ENCODE results near the gene SLC16A14.

The SLC16A14 gene

DNA sequence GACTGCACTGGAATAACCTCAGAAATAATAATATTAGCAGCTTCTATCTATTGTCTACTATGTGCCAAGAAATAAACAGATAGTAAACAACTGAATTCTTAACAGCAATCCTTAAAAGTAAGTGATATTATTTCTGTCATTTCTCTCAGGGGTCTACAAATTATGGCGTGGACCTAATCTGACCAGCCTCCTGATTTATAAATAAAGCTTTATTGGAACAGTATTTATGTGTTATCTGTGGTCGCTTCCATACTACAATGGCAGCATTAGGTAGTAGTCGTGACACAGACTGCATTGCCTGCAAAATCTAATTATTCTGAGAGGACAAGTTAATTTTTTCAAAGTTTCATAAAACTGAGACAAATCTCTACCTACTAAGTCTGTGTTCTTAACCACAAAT, 49.0 kb downstream of the SLC16A14 start:
- TF ChIP-seq TAF1 (IDR thresholded peaks at IDR 0.05; ENCODE audit: borderline replicate concordance, low read depth, low read length) (no peak), POLR2AphosphoS5 (IDR thresholded peaks at IDR 0.05; ENCODE audit: low read depth, low read length) (no peak), POLR2A (IDR thresholded peaks at IDR 0.05; ENCODE audit: low read depth, low read length) (no peak)
- DNase-seq (ENCODE audit: insufficient read length) (no peak), FAIRE-seq (no peak)

DNA sequence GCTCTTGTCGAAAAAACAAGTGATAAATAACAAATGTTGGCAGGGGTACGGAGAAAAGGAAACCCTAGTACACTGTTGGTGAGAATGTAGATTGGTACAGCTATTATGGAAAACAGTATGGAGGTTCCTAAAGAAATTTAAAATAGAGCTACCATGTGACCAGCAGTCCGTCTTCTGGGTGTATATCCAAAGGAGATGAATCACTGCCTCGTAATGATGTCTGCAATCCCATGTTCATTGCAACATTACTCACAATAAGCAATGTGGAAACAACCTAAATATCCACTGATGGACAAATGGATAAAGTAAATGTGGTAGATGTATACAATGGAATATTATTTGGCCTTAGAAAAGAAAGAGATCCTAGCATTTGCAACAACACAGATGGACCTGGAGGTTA, 50.6 kb downstream of the SLC16A14 start:
- FAIRE-seq (no peak), DNase-seq (ENCODE audit: insufficient read length) (no peak)
- TF ChIP-seq TAF1 (IDR thresholded peaks at IDR 0.05; ENCODE audit: borderline replicate concordance, low read depth, low read length) (no peak), POLR2A (IDR thresholded peaks at IDR 0.05; ENCODE audit: low read depth, low read length) (no peak), POLR2AphosphoS5 (IDR thresholded peaks at IDR 0.05; ENCODE audit: low read depth, low read length) (no peak)

DNA sequence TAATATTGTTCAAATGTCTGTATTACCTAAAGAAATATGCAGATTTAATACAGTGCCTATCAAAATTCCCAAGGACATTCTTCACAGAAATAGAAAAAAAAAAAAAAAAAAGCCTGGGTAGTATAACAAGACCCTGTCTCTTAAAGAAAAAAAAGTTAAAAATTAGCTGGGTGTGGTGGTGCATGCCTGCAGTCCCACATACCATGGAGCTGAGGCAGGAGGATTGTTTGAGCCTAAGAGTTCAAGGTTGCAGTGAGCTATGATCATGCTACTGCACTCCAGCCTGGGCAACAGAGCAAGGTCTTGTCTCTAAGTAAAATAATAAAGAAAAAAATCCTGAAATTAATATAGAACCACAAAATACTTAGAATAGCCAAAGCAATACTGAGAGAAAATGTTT, 51.9 kb downstream of the SLC16A14 start:
- DNase-seq (ENCODE audit: insufficient read length) (no peak), FAIRE-seq (no peak)
- TF ChIP-seq POLR2AphosphoS5 (IDR thresholded peaks at IDR 0.05; ENCODE audit: low read depth, low read length) (no peak), TAF1 (IDR thresholded peaks at IDR 0.05; ENCODE audit: borderline replicate concordance, low read depth, low read length) (no peak), POLR2A (IDR thresholded peaks at IDR 0.05; ENCODE audit: low read depth, low read length) (no peak)

DNA sequence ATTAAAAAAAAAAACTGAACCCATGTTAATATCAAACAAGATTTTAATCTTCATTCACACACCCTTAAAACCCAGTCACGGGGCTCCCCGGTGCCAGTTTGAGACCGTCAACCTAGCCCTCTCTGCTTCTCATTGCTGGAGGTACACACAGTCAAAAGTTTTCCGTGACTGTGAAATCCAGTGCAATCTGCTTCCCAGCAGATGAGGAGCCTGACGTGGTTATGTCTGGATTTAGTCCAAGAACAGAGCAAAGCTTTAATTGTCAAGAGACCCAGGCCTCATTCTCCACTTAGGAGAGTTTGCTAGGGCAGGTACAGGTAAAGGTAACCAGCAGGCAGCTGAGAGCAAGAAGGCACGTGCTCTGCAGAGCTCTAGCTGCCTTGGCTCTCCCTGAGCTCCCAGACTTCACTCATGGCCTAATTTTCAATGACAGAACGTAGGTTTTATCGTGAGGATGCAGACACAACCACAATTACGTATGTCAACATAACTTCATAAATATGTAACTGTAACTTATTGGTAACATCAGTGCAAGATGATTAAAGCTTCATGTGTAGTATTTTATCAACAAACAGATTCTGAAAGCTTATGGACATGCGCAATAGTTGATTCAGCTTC, 56.3 kb downstream of the SLC16A14 start:
- DNase-seq (ENCODE audit: insufficient read length) (no peak), FAIRE-seq (no peak)
- TF ChIP-seq TAF1 (IDR thresholded peaks at IDR 0.05; ENCODE audit: borderline replicate concordance, low read depth, low read length) = no peak
- TF ChIP-seq POLR2A (IDR thresholded peaks at IDR 0.05; ENCODE audit: low read depth, low read length) = no peak
- no peak for TF ChIP-seq POLR2AphosphoS5 (IDR thresholded peaks at IDR 0.05; ENCODE audit: low read depth, low read length)

DNA sequence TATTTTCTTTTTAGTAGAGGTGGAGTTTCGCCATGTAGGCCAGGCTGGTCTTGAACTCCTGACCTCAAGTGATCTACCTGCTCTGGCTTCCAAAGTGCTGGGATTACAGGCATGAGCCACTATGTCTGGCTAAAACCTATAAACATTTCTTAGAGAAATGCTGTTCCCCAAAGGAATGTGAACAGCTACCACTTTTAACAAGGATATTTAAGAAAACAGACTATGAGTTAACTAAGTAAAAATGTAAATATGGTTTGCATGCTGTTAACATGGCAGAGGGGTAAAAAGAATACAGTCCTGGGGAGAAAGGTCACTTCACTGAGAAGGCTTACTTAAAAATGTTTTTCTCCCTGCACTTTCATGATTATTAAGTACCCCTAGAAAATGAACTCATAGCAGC, 57.1 kb downstream of the SLC16A14 start:
- no peak for FAIRE-seq
- DNase-seq (ENCODE audit: insufficient read length) = no peak
- TF ChIP-seq POLR2A (IDR thresholded peaks at IDR 0.05; ENCODE audit: low read depth, low read length) = no peak
- TF ChIP-seq POLR2AphosphoS5 (IDR thresholded peaks at IDR 0.05; ENCODE audit: low read depth, low read length) = no peak
- no peak for TF ChIP-seq TAF1 (IDR thresholded peaks at IDR 0.05; ENCODE audit: borderline replicate concordance, low read depth, low read length)

DNA sequence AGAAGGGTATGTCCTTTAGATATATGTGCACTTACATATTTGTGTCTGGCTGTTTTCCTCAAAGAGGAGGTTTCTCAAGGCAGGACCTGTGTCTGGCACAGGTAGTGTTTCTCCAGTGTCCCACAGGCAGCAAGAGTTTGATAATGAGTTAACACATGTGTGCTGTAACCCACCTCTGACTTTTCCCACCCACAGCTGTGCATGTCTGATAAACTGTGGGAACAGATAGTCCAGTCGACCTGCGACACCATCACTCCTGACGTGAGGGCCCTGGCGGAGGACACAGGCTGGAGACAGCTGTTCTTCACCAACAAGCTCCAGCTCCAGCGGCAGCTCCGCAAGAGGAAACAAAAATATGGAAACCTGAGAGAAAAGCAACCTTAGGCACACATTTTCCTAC, 58.2 kb downstream of the SLC16A14 start:
- DNase-seq (ENCODE audit: insufficient read length) (no peak), FAIRE-seq (no peak)
- TF ChIP-seq TAF1 (IDR thresholded peaks at IDR 0.05; ENCODE audit: borderline replicate concordance, low read depth, low read length) (no peak), POLR2AphosphoS5 (IDR thresholded peaks at IDR 0.05; ENCODE audit: low read depth, low read length) (no peak), POLR2A (IDR thresholded peaks at IDR 0.05; ENCODE audit: low read depth, low read length) (no peak)

DNA sequence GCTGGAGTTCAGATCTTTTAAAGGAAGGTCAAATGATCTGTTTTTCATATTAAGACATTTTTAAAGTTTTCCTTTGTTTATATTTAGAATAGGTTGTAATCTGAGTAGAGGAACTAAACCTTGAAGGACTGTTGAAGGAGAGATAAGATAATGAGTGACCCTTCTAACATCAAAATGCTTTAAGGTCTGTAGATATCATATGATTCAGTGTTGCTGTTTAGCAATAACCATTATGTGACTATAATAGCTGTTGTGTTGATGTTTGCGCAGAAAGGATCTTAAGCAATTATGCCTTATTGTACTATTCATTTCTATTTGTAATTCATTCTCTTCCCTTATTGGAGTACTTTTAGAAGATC, 60.0 kb downstream of the SLC16A14 start:
- TF ChIP-seq TAF1 (IDR thresholded peaks at IDR 0.05; ENCODE audit: borderline replicate concordance, low read depth, low read length) (no peak), POLR2AphosphoS5 (IDR thresholded peaks at IDR 0.05; ENCODE audit: low read depth, low read length) (no peak), POLR2A (IDR thresholded peaks at IDR 0.05; ENCODE audit: low read depth, low read length) (no peak)
- FAIRE-seq = no peak
- no peak for DNase-seq (ENCODE audit: insufficient read length)

DNA sequence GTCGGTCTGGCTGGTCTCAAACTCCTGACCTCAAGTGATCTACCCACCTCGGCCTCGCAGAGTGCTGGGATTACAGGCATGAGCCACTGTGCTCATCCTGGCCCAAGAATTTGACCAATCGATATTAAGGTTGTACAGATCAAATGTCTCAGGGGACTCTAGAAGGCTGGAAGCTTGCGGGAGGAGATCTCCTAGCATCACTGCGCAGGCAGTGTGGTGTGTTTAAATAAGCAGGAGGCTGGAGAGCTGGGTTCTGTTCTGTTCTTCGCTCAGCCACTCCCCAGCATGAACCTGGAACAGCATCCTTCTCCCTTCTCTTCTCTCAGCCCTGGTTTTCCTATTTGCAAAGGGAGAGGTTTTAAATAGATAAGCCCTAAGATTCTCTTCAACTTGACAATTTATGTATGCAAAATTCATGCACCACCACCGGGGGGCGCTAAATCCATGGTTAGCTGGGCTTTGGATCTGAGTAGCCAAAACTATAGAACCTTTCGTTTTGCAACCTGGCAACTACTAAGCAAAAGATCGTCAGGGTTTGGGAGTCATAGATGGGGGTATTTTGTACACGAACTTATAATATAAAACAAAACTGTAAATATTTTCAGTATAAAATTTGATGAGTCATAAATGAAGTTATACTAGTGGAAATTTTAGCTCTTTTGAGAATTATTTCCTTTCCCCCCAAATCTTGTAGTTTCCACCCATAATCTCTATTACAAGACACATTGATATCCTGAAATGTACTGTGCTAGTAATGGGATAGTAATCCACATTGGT, 60.6 kb downstream of the SLC16A14 start:
- DNase-seq (ENCODE audit: insufficient read length) (peak; percentile 23), FAIRE-seq (peak; percentile 69)
- no peak for TF ChIP-seq TAF1 (IDR thresholded peaks at IDR 0.05; ENCODE audit: borderline replicate concordance, low read depth, low read length)
- no peak for TF ChIP-seq POLR2AphosphoS5 (IDR thresholded peaks at IDR 0.05; ENCODE audit: low read depth, low read length)
- no peak for TF ChIP-seq POLR2A (IDR thresholded peaks at IDR 0.05; ENCODE audit: low read depth, low read length)

DNA sequence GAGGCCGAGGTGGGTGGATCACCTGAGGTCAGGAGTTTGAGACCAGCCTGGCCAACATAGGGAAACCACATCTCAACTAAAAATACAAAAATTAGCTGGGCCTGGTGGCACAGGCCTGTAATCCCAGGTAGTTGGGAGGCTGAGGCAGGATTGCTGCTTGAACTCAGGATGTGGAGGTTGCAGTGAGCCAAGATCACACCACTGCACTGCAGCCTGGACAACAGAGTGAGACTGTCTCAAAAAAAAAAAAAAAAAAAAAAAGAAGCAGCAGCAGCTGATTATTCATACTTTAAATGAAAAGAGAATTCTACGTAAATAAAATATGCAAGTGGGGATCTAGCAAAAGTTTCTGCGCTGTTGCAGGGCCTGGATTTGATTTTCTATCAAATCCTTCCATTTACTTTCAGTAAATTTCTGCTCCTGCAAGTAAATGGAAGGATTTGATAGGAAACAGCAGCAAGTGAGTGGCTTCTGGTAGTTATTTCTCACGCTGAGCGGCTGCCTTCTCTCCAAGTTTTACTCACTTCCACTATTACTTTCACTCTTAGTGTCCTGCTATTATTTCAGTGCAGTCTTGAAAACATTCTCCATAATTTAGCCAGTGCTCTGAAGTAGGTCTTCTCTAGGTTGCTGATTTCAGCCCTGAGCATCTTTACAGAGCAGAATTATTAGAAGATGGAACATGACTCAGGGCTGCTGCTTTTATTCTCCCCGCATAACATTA, 68.4 kb downstream of the SLC16A14 start:
- peak; percentile 28 for DNase-seq (ENCODE audit: insufficient read length)
- peak; percentile 87 for FAIRE-seq

DNA sequence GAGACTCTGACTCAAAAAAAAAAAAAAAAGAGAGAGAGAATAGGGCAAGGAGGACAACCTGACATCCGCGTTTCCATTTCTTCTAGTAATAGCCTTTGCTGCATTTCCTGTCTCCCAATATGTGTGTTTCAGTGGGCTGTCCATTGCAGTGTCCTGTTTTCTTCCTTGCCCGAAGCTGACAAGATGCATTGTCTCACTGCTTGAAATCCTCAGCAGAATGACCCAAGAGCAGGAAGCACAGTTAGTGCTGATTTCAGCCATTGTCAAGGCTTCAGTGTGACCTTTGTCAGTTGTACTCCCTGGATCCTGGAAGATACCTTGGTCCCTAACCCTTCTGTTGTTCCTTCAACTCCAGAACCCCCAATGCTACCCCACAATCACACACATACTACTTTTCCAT, 71.2 kb downstream of the SLC16A14 start:
- TF ChIP-seq TAF1 (IDR thresholded peaks at IDR 0.05; ENCODE audit: borderline replicate concordance, low read depth, low read length) (no peak), POLR2AphosphoS5 (IDR thresholded peaks at IDR 0.05; ENCODE audit: low read depth, low read length) (no peak)
- FAIRE-seq (no peak), DNase-seq (ENCODE audit: insufficient read length) (no peak)

More for the DNA sequence above, 68.4 kb downstream of the SLC16A14 start:
- TF ChIP-seq POLR2A (IDR thresholded peaks at IDR 0.05; ENCODE audit: low read depth, low read length) (no peak), TAF1 (IDR thresholded peaks at IDR 0.05; ENCODE audit: borderline replicate concordance, low read depth, low read length) (no peak), POLR2AphosphoS5 (IDR thresholded peaks at IDR 0.05; ENCODE audit: low read depth, low read length) (no peak)

DNA sequence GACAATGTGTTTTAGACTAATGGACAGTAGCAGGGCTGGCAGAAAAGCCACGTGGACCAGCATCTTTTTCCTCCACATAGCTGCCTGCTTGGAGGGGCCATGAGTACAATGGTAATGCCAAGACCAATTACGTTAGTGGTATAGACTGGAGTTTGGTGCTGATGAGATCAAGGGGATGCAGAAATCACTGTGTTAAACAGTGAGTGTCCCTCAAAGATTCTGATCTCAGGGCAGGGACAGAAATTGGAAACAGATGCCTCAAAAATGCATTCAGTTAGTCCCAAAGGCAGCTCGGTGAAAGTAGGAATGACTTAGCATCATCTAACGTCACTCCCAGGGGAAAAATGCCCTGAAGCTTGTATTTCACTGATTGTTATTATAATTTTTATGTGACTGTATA, 72.4 kb downstream of the SLC16A14 start:
- TF ChIP-seq POLR2A (IDR thresholded peaks at IDR 0.05; ENCODE audit: low read depth, low read length) (no peak), TAF1 (IDR thresholded peaks at IDR 0.05; ENCODE audit: borderline replicate concordance, low read depth, low read length) (no peak)
- FAIRE-seq (no peak), DNase-seq (ENCODE audit: insufficient read length) (no peak)

DNA sequence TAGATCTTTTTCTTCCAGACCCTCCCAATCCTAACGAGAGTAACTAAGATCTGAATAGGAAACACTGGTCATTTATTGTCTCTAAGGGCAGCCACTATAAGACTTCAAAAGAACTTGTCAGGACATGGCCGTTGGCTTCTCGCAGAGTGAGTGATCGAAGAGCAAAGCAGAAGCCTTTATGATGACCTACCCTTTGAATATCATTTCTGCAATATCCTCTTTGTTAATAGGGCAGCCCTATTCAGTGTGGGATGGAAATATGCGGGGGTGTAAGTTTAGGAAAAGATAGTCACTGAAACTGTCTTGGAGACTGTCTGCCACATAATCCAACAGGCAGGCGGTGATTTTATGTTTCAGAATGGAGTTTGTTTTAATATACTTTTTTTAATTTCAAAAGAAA, 75.5 kb downstream of the SLC16A14 start:
- FAIRE-seq = no peak
- TF ChIP-seq TAF1 (IDR thresholded peaks at IDR 0.05; ENCODE audit: borderline replicate concordance, low read depth, low read length) (no peak), POLR2AphosphoS5 (IDR thresholded peaks at IDR 0.05; ENCODE audit: low read depth, low read length) (no peak), POLR2A (IDR thresholded peaks at IDR 0.05; ENCODE audit: low read depth, low read length) (no peak)
- no peak for DNase-seq (ENCODE audit: insufficient read length)
